ENCODE data around the gene ZNF512. TPM values are rescaled to one million over a fixed set of nuclear protein-coding genes. Genes with fewer than 3 reads are reported as not detected.

ZNF512 gene
- total and polyA plus RNA-seq, 10 donors = 16.7 to 61.8 (median 37.4) TPM

DNA sequence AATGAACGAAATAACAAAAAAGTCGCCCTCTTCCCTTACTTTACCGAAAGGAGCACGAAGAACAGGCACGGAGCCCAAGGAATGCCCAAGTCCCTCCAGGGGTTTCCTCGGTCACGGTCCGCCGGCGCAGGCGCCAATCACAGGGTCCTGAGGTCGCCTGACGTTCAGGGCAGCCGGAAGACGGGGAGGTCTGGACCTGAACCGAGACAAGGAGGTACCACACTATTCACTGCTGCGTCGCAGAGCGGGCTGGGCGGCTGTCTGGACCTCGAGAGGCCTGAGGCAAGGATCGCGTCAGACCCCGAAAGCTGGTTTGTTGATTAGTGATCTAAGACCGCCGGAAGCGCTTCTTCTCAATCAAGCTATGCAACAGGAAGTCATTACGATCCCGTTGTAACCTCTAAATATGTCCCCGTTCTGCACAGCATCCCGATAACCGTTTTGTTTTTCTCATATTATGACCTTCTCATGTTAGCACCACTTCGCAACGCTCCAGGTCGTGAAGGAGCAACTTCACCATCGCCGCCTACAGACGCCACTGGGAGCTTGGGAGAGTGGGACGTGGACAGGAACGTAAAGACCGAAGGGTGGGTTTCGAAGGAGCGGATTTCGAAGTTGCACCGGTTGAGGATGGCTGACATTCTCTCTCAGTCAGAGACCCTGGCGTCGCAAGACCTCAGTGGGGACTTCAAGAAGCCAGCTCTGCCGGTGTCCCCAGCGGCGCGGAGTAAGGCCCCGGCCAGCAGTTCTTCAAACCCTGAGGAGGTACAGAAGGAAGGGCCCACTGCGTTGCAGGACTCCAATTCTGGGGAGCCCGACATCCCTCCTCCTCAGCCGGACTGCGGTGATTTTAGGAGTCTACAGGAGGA is 80.7 kb downstream of the ZNF512 start, which contains the start of the genes SLC4A1AP and SUPT7L:
Gene SLC4A1AP, plus strand, starts transcription at position 605 of the 869 bp plus-strand sequence. Its CDS starts 26 bp downstream, at position 631.
Gene SUPT7L, minus strand, starts transcription at position 330 of the 869 bp plus-strand sequence. CDS start 1,422 bp downstream, outside the sequence.
- Histone ChIP-seq H3K36me3 (peaks cover 0 to 58% (median 47%) of the 10 kb centered on the region in 6 donors), H3K4me3 (peak within 1 kb of the TSS; percentile 69 to 97 (median 92)), H3K9me3 (no peaks in the 10 kb centered on the region), H3K4me1 (peaks cover 29 to 93% (median 54%) of the 10 kb centered on the region in 6 donors), H3K27ac (peak within 1 kb of the TSS; percentile 77 to 96 (median 92)), H3K27me3 (replicated peaks in 1 of 7) (no peaks in the 10 kb centered on the region)
- intact Hi-C loops (cut with DNase I; ENCODE audit: low total_unique reads) = no loop called here
- 0 to 1% (median 0%) methylated on average over 40 to 56 of the region's 56 CpGs for WGBS, 5 donors
- TF ChIP-seq, protein P1, sequence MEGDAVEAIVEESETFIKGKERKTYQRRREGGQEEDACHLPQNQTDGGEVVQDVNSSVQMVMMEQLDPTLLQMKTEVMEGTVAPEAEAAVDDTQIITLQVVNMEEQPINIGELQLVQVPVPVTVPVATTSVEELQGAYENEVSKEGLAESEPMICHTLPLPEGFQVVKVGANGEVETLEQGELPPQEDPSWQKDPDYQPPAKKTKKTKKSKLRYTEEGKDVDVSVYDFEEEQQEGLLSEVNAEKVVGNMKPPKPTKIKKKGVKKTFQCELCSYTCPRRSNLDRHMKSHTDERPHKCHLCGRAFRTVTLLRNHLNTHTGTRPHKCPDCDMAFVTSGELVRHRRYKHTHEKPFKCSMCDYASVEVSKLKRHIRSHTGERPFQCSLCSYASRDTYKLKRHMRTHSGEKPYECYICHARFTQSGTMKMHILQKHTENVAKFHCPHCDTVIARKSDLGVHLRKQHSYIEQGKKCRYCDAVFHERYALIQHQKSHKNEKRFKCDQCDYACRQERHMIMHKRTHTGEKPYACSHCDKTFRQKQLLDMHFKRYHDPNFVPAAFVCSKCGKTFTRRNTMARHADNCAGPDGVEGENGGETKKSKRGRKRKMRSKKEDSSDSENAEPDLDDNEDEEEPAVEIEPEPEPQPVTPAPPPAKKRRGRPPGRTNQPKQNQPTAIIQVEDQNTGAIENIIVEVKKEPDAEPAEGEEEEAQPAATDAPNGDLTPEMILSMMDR (IDR thresholded peaks at IDR 0.05 in 8 of 11, conservative IDR thresholded peaks at IDR 0.05 in 3 of 11) = peak in 1 of 11 experiments; percentile 5
- TF ChIP-seq POLR2AphosphoS5 (IDR thresholded peaks at IDR 0.05) = peak; percentile 76 to 80 (median 79)
- TF ChIP-seq POLR2A (IDR thresholded peaks at IDR 0.05) = no peak
- peak; percentile 91 for DNase-seq

DNA sequence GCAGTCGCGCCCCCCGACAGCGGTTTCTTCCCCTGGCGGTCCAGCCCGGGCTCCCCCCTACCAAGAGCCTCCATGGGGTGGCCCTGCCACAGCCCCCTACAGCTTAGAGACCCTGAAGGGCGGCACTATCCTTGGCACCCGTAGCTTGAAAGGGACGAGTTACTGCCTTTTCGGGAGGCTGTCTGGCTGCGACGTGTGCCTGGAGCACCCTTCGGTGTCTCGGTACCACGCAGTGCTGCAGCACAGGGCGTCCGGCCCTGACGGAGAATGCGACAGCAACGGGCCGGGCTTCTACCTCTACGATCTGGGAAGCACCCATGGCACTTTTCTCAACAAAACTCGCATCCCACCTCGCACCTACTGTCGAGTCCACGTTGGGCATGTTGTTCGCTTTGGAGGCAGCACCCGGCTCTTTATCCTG is 81.3 kb downstream of the ZNF512 start:
- no peaks in the 10 kb centered on the region for H3K27me3 ChIP-seq (replicated peaks in 1 of 7)
- TF ChIP-seq POLR2AphosphoS5 (IDR thresholded peaks at IDR 0.05) (no peak), POLR2A (IDR thresholded peaks at IDR 0.05) (no peak)
- TF ChIP-seq, protein P1 (IDR thresholded peaks at IDR 0.05 in 8 of 11, conservative IDR thresholded peaks at IDR 0.05 in 3 of 11) = no peak
- peaks cover 0 to 58% (median 52%) of the 10 kb centered on the region in 6 donors for H3K36me3 ChIP-seq
- 3 to 18% (median 5%) methylated on average over 16 to 28 of the region's 28 CpGs for WGBS, 5 donors
- peaks cover 29 to 89% (median 51%) of the 10 kb centered on the region in 6 donors for H3K4me1 ChIP-seq
- no peaks in the 10 kb centered on the region for H3K9me3 ChIP-seq
- no peak for DNase-seq
- intact Hi-C loops (cut with DNase I; ENCODE audit: low total_unique reads) = no loop called here
- peak overlapping the region; percentile 77 to 96 (median 92) for H3K27ac ChIP-seq
- H3K4me3 ChIP-seq = peak overlapping the region; percentile 69 to 97 (median 92)

DNA sequence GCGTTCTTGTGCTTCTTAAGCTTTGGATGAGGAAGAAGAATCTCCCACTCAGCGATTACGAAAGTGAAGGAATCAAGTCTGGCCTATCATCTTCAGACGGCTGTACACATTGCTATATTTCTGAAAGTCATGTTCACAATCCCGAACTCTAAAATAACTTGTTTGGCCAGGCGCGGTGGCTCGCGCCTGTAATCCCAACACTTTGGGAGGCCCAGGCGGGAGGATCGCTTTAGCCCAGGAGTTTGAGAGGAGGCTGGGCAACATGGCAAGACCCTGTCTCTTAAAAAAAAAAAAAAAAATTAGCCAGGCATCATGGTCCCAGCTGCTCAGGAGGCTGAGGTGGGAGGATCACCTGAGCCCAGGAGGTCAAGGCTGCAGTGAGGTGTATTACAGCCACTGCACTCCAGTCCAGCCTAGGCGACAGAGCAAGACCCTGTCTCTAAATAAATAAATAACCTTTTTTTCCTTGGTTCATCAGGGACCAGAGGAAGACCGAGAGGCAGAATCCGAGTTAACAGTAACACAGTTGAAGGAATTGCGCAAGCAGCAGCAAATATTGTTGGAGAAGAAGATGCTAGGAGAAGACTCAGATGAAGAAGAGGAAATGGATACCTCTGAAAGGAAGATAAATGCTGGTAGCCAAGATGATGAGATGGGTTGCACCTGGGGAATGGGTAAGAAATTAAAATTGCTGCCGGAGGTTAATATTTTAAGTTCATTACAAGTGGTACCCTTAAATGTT is 82.0 kb downstream of the ZNF512 start:
- peaks cover 0 to 58% (median 52%) of the 10 kb centered on the region in 6 donors for H3K36me3 ChIP-seq
- WGBS, 5 donors = 78 to 88% (median 83%) methylated on average over 16 of the region's 16 CpGs
- no peak for TF ChIP-seq POLR2AphosphoS5 (IDR thresholded peaks at IDR 0.05)
- TF ChIP-seq, protein P1 (IDR thresholded peaks at IDR 0.05 in 8 of 11, conservative IDR thresholded peaks at IDR 0.05 in 3 of 11) = no peak
- no peak for TF ChIP-seq POLR2A (IDR thresholded peaks at IDR 0.05)
- no peak for DNase-seq
- peaks cover 29 to 82% (median 47%) of the 10 kb centered on the region in 6 donors for H3K4me1 ChIP-seq
- peak overlapping the region in 3 of 8 donors; percentile 89 to 96 (median 90) for H3K27ac ChIP-seq
- peak overlapping the region; percentile 69 to 97 (median 92) for H3K4me3 ChIP-seq
- H3K9me3 ChIP-seq = no peaks in the 10 kb centered on the region
- H3K27me3 ChIP-seq (replicated peaks in 1 of 7) = no peaks in the 10 kb centered on the region
- intact Hi-C loops (cut with DNase I; ENCODE audit: low total_unique reads) = no loop called here

All from spleen (tissue), 11 donors.